Parathyroid adenoma (tissue), 2 donors: ENCODE results near the gene THSD4.

ENCODE experiments used
- H2AFZ ChIP-seq: fragments of 300-600 bp; sonication (generic); one replicate; pipeline ENCODE4 v1.7.0; 2017; ENCODE audit warnings: antibody characterized with exemption, mild to moderate bottlenecking
- H3K27ac ChIP-seq: fragments of 300-600 bp; sonication (generic); one replicate; pipeline ENCODE4 v1.7.0; 2017
- H3K27me3 ChIP-seq: fragments of 300-600 bp; sonication (generic); one replicate; pipeline ENCODE4 v1.7.0; 2017; ENCODE audit warnings: low read length; ENCODE audit not compliant: control insufficient read depth, insufficient read depth
- H3K36me3 ChIP-seq: fragments of 300-600 bp; sonication (generic); one replicate; pipeline ENCODE4 v1.7.0; 2017; ENCODE audit warnings: low read length; ENCODE audit not compliant: control insufficient read depth, insufficient read depth
- H3K4me1 ChIP-seq: fragments of 300-600 bp; sonication (generic); one replicate; pipeline ENCODE4 v1.7.0; 2017; ENCODE audit warnings: control low read depth
- H3K4me2 ChIP-seq: fragments of 300-600 bp; sonication (generic); one replicate; pipeline ENCODE4 v1.7.0; 2017; ENCODE audit warnings: low read length
- H3K4me3 ChIP-seq: fragments of 300-600 bp; sonication (generic); one replicate; pipeline ENCODE4 v1.7.0; 2017; ENCODE audit warnings: low read depth, low read length
- H3K79me2 ChIP-seq: fragments of 300-600 bp; sonication (generic); one replicate; pipeline ENCODE4 v1.7.0; 2017; ENCODE audit warnings: control low read depth
- H3K9ac ChIP-seq: fragments of 300-600 bp; sonication (generic); one replicate; pipeline ENCODE4 v1.7.0; 2017; ENCODE audit warnings: mild to moderate bottlenecking
- H3K9me3 ChIP-seq: fragments of 300-600 bp; sonication (generic); one replicate; pipeline ENCODE4 v1.7.0; 2017; ENCODE audit warnings: low read length; ENCODE audit not compliant: control insufficient read depth
- TF ChIP-seq, protein P1 (sequence below): fragments of 300-600 bp; sonication (generic); IDR thresholded peaks from one replicate; pipeline ENCODE4 v1.7.0; 2017; ENCODE audit warnings: antibody characterized with exemption, mild to moderate bottlenecking
- donor health status: primary hyperparathyroidism.

Gene THSD4

DNA sequence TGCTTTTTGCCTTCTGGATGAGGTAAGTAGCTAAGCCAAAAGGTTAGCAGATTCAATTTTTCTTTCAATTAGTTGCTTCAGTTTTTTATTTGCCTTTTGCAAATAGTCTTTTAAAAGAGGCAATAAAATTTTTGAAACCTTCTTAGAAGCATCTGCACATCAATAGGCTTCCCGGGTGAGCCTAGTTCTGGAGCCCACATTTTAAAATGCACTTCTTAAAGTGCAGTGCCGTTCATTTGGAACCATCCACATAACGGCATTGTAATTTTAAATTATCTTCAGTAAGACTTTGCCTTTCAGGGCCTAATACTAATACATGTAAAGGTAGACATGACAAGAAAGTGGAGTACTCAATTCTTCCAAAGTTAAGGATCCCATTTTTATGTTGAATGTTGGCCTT is 269.2 kb downstream of the THSD4 start:
- TF ChIP-seq, protein P1, sequence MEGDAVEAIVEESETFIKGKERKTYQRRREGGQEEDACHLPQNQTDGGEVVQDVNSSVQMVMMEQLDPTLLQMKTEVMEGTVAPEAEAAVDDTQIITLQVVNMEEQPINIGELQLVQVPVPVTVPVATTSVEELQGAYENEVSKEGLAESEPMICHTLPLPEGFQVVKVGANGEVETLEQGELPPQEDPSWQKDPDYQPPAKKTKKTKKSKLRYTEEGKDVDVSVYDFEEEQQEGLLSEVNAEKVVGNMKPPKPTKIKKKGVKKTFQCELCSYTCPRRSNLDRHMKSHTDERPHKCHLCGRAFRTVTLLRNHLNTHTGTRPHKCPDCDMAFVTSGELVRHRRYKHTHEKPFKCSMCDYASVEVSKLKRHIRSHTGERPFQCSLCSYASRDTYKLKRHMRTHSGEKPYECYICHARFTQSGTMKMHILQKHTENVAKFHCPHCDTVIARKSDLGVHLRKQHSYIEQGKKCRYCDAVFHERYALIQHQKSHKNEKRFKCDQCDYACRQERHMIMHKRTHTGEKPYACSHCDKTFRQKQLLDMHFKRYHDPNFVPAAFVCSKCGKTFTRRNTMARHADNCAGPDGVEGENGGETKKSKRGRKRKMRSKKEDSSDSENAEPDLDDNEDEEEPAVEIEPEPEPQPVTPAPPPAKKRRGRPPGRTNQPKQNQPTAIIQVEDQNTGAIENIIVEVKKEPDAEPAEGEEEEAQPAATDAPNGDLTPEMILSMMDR = no peak
- H3K27ac ChIP-seq = no peak overlapping the region

DNA sequence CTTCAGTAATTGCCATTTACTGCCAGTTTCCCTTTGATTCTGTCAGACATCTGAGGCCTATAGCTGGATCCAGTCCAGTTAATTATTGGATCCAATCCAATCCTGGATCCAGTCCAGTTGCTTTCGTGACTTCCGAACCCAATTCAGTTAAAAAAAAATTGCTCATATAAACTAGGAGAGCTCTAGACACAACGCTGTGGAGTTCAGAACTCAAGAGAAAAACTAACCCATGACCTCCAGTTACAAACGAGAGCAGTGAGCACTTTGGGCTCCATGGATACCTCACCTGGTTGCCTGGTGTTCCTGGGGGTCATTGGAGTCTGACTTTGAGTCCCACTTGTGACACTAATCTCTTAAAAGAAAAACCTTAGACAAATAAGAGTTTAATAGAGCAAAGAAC is 269.8 kb downstream of the THSD4 start:
- TF ChIP-seq, protein P1 = no peak
- Histone ChIP-seq H3K9ac (no peak overlapping the region), H3K27ac (no peak overlapping the region), H3K4me1 (no peaks in the 10 kb centered on the region), H3K4me3 (no peak overlapping the region), H3K27me3 (no peaks in the 10 kb centered on the region), H2AFZ (no peak overlapping the region), H3K79me2 (no peaks in the 10 kb centered on the region), H3K36me3 (no peaks in the 10 kb centered on the region), H3K4me2 (no peak overlapping the region), H3K9me3 (no peaks in the 10 kb centered on the region)

More for the DNA sequence above, 269.2 kb downstream of the THSD4 start:
- H3K27me3 ChIP-seq = no peaks in the 10 kb centered on the region
- H3K4me1 ChIP-seq = no peaks in the 10 kb centered on the region
- no peak overlapping the region for H3K4me2 ChIP-seq
- no peak overlapping the region for H3K9ac ChIP-seq
- no peaks in the 10 kb centered on the region for H3K9me3 ChIP-seq
- H3K36me3 ChIP-seq = no peaks in the 10 kb centered on the region
- no peaks in the 10 kb centered on the region for H3K79me2 ChIP-seq
- H2AFZ ChIP-seq = no peak overlapping the region
- H3K4me3 ChIP-seq = no peak overlapping the region

DNA sequence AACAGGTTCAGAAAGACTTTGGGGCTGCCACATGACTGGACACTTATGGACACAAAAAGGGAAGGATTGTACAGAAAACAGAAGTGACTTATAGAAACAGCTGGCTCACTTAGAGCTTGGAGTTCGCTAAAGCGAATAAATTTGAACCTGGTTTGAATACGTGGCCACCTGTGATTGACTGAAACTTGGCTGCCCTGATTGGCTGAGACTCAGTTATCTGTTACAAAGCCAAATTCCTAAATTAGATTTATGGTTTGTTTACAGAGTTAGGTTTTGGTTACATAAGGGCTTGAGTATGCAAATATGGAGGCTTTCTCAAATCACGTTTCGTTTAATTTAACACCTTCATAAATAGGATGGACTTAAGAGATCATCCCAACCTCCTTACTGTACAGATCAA is 270.2 kb downstream of the THSD4 start:
- Histone ChIP-seq H3K4me3 (no peak overlapping the region), H3K4me1 (no peaks in the 10 kb centered on the region), H3K27me3 (no peaks in the 10 kb centered on the region), H3K9ac (no peak overlapping the region), H2AFZ (no peak overlapping the region), H3K27ac (no peak overlapping the region), H3K4me2 (no peak overlapping the region), H3K36me3 (no peaks in the 10 kb centered on the region), H3K9me3 (no peaks in the 10 kb centered on the region), H3K79me2 (no peaks in the 10 kb centered on the region)
- TF ChIP-seq, protein P1 = no peak

DNA sequence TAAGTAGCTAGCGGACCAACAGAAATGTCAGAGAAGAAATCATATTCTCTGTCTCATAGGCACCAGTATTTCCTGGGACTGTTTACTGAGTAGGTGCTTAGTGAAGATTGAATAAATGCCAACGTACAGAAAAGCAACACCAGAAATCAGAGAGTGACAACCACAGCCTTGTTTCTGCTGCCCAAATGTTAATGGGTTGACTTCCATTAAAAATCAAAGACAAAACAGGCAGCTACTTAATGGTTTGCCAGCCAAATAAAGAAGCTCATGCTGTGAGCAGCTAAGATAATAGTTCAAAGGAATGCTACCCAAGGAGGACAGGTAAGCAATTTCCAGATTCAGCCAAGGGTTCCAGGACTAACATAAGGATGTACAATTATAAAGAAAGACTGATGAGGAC is 270.7 kb downstream of the THSD4 start:
- H3K36me3 ChIP-seq = no peaks in the 10 kb centered on the region
- no peaks in the 10 kb centered on the region for H3K27me3 ChIP-seq
- H3K4me1 ChIP-seq = no peaks in the 10 kb centered on the region
- TF ChIP-seq, protein P1 = no peak
- no peak overlapping the region for H3K9ac ChIP-seq
- H3K9me3 ChIP-seq = no peaks in the 10 kb centered on the region
- H3K4me3 ChIP-seq = no peak overlapping the region
- H3K27ac ChIP-seq = no peak overlapping the region
- no peak overlapping the region for H3K4me2 ChIP-seq
- H3K79me2 ChIP-seq = no peaks in the 10 kb centered on the region
- no peak overlapping the region for H2AFZ ChIP-seq

DNA sequence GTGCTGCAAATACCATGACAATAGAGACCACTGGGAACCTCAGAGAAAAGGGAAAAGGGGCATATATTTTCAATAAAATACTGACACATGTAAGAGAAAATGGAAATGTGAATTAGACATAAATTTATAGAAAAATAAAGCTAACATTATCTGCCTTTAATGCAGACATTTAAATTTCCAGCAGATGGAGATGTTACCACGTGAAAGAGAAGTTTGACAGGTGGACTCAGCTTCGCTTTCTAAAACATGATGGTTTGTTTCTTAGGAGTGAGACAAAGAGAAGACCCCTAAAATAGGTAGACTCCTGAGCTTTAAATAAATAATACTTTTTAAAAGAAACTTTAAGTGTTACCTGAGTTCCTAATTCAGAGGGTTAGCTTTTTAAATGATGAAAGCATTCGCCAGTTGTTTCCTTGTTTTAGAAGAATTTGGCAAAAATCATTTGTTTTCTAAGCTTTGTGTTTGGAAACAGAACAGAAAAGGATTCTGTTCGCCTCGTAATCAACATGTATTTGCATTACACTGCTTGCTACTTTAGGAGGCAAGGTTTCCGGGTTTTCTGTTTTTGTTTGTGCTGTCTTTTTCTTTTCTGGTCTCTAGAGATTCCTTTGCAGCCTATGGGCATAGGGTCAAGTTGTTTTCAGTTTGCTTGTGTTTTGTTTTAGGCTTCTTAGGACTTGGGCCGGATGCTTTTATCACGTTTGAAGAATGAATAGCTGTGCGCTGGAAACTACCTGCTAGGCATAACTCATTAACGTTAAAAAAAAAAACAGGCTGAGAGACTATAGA is 271.4 kb downstream of the THSD4 start:
- Histone ChIP-seq H3K79me2 (no peaks in the 10 kb centered on the region), H3K36me3 (no peaks in the 10 kb centered on the region), H3K4me1 (no peaks in the 10 kb centered on the region), H3K4me2 (no peak overlapping the region), H3K9me3 (no peaks in the 10 kb centered on the region), H3K27me3 (no peaks in the 10 kb centered on the region), H3K27ac (no peak overlapping the region), H3K4me3 (no peak overlapping the region), H3K9ac (no peak overlapping the region), H2AFZ (no peak overlapping the region)
- TF ChIP-seq, protein P1 = no peak
